ENCODE data around the gene EML6.

- TF ChIP-seq CTCF (optimal IDR thresholded peaks at IDR 0.05 in 1 of 3, IDR thresholded peaks at IDR 0.05 in 1 of 3, conservative IDR thresholded peaks at IDR 0.05 in 1 of 3; ENCODE audit: extremely low read depth in 1 of 3, insufficient read depth in 2 of 3, low read length in 3 of 3) (no peak), EZH2 (IDR thresholded peaks at IDR 0.05; ENCODE audit: low read length) (no peak)
These were observed 181.4 kb downstream of the EML6 start for GRCh38 chr2:54904836-54905235.

Data from keratinocyte (primary cell).